ENCODE data around the gene SPCS2.

The SPCS2 gene

DNA sequence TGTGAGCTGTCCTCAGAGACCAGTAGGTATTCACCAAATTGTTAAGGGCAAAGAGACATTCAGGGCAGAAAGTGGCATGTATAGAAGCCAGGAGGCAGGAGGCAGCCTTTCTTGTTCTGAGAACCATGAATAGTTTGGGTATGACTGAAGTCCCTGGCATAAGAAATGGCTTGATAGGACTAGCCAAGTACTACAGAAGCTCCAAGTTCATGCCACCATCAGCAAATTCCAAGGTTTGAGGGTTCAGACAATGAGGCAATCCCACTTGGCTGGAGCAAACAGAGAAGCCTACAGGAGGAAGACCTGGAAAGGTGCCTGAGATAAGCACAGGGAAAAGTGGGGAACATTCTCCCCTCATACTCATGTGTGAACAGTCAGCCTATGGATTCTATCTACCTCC lies 25.9 kb upstream of the SPCS2 start:
- in situ Hi-C loops (cut with HindIII; ENCODE audit: low pct_ligation_motif_present, low sequenced_read_pairs): no loop called here
- DNase-seq: no peak
- Histone ChIP-seq H3K36me3 (replicated peaks) (peaks cover 6% of the 10 kb centered on the region), H3K27ac (no peak overlapping the region), H3K27me3 (replicated peaks) (no peaks in the 10 kb centered on the region), H3K4me3 (ENCODE audit: low read depth, low read length) (no peak overlapping the region)
- TF ChIP-seq CTCF (IDR thresholded peaks at IDR 0.05; ENCODE audit: low read depth, low read length, missing control alignments): no peak

GRCh38 chr11:74925281-74925680 lies 23.8 kb upstream of the SPCS2 start:
- in situ Hi-C loops (cut with HindIII; ENCODE audit: low pct_ligation_motif_present, low sequenced_read_pairs): no loop called here
- Histone ChIP-seq H3K27me3 (replicated peaks) (no peaks in the 10 kb centered on the region), H3K36me3 (replicated peaks) (peaks cover 2% of the 10 kb centered on the region), H3K27ac (no peak overlapping the region), H3K4me3 (ENCODE audit: low read depth, low read length) (no peak overlapping the region)
- no peak for TF ChIP-seq CTCF (IDR thresholded peaks at IDR 0.05; ENCODE audit: low read depth, low read length, missing control alignments)
- no peak for DNase-seq

DNA sequence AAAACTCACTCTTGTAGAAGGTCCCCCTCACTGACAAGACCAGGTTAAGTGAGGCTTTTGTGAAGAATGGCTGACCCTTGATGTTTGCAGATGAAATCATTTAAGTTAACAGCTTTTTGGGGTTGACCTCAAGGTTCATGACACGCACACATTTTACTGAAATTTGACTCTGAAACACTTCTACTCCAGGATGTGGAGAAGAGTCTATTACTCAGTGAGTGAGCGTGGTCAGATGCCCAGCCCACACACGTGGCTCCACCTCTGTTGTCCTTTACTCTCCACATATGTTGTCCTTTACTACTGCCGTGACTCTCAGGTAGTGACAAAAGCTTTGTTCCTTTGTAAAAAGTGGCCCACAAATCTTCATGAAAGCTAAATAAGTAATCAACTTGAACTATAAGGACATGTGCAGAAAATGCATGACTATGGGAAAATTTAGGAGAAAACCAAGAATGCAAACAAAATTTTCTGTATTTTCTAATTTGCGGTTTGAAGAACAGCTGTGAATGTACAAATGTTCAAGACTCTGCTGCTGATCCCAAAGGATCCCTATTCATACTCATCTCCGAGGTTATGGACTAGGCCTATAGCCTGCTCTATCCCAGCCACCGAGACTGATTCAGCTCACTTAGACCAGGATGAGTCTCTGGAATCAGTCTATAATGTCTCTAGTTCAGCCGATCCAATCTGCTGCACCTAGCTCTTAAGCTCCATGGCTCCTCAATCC lies 22.6 kb upstream of the SPCS2 start:
- no peak overlapping the region for H3K4me3 ChIP-seq (ENCODE audit: low read depth, low read length)
- H3K27ac ChIP-seq: no peak overlapping the region
- no peak for TF ChIP-seq CTCF (IDR thresholded peaks at IDR 0.05; ENCODE audit: low read depth, low read length, missing control alignments)
- peak; percentile 22 for DNase-seq
- H3K27me3 ChIP-seq (replicated peaks): no peaks in the 10 kb centered on the region
- no peaks in the 10 kb centered on the region for H3K36me3 ChIP-seq (replicated peaks)
- in situ Hi-C loops (cut with HindIII; ENCODE audit: low pct_ligation_motif_present, low sequenced_read_pairs): no loop called here

DNA sequence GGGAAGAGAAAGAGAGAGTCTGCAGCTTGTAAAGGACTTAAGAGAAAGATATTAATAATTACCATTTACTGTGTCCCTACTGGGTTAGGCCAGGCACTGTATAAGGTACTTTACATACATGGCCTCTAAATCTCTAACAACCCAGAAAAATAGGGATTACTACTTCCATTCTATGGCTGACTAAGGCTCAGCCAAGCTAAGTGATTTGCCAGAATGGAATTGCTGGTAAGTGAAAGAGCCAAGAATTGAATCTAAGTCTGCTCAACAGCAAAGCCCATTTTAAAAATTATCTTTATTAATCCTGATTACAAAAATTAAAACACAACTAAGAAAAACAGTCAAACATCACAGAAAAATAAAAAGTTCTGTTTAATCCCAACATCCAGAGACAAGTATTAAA lies 21.6 kb upstream of the SPCS2 start:
- Histone ChIP-seq H3K36me3 (replicated peaks) (no peaks in the 10 kb centered on the region), H3K4me3 (ENCODE audit: low read depth, low read length) (no peak overlapping the region), H3K27ac (no peak overlapping the region), H3K27me3 (replicated peaks) (no peaks in the 10 kb centered on the region)
- in situ Hi-C loops (cut with HindIII; ENCODE audit: low pct_ligation_motif_present, low sequenced_read_pairs): no loop called here
- no peak for DNase-seq
- TF ChIP-seq CTCF (IDR thresholded peaks at IDR 0.05; ENCODE audit: low read depth, low read length, missing control alignments): no peak

GRCh38 chr11:74929431-74930363 lies 19.4 kb upstream of the SPCS2 start:
- DNase-seq: peak; percentile 92
- no peaks in the 10 kb centered on the region for H3K36me3 ChIP-seq (replicated peaks)
- no peak overlapping the region for H3K4me3 ChIP-seq (ENCODE audit: low read depth, low read length)
- in situ Hi-C loops (cut with HindIII; ENCODE audit: low pct_ligation_motif_present, low sequenced_read_pairs): no loop called here
- TF ChIP-seq CTCF (IDR thresholded peaks at IDR 0.05; ENCODE audit: low read depth, low read length, missing control alignments): peak; percentile 88
- no peaks in the 10 kb centered on the region for H3K27me3 ChIP-seq (replicated peaks)
- no peak overlapping the region for H3K27ac ChIP-seq

Data from brain microvascular endothelial cell (primary cell).